Measurements from ENCODE around the gene CCSER2.

The CCSER2 gene

GRCh38 chr10:84329986-84330651 lies 1.7 kb downstream of the CCSER2 start:
- peak overlapping the region; percentile 79 for H3K4me3 ChIP-seq (ENCODE audit: low read depth, low read length)
- TF ChIP-seq, protein P1, sequence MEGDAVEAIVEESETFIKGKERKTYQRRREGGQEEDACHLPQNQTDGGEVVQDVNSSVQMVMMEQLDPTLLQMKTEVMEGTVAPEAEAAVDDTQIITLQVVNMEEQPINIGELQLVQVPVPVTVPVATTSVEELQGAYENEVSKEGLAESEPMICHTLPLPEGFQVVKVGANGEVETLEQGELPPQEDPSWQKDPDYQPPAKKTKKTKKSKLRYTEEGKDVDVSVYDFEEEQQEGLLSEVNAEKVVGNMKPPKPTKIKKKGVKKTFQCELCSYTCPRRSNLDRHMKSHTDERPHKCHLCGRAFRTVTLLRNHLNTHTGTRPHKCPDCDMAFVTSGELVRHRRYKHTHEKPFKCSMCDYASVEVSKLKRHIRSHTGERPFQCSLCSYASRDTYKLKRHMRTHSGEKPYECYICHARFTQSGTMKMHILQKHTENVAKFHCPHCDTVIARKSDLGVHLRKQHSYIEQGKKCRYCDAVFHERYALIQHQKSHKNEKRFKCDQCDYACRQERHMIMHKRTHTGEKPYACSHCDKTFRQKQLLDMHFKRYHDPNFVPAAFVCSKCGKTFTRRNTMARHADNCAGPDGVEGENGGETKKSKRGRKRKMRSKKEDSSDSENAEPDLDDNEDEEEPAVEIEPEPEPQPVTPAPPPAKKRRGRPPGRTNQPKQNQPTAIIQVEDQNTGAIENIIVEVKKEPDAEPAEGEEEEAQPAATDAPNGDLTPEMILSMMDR (IDR thresholded peaks at IDR 0.05; ENCODE audit: insufficient read depth, low read depth, low read length, missing control alignments), result no peak
- DNase-seq (ENCODE audit: low read depth), result peak; percentile 81

- DNase-seq (ENCODE audit: low read depth), result no peak
- TF ChIP-seq, protein P1 (IDR thresholded peaks at IDR 0.05; ENCODE audit: insufficient read depth, low read depth, low read length, missing control alignments), result no peak
- H3K4me3 ChIP-seq (ENCODE audit: low read depth, low read length), result no peak overlapping the region
Observed at GRCh38 chr10:84331091-84331490, 2.7 kb downstream of the CCSER2 start.

DNA sequence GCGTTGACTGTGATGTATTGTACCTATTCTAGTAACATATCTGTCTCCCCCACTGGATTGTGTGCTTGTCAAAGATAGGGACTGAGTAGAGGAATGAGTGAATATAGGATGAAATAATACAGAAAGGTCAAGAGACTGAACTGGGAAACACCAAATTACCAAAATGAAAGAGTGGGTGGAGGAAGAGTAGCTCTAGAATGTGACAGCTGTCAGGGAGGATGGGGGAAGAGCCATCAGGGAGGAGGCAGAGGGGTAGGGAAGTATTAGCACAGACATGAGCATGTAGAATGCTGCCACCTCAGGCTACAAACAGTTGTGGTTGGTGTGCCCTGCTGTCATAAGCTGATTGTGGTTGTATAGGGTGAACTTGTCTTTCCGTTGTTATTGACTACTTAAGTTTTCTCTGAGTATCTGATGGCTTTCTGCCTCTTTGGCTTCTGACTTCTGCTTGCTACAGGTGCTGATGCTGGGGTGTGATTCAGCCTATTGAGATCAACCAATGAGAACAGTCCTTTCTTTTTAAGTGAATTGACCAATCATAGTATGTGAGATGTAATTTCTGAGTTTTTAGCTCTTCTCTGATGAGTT lies 5.6 kb downstream of the CCSER2 start:
- TF ChIP-seq, protein P1 (IDR thresholded peaks at IDR 0.05; ENCODE audit: insufficient read depth, low read depth, low read length, missing control alignments), result no peak
- DNase-seq (ENCODE audit: low read depth), result peak; percentile 43
- no peak overlapping the region for H3K4me3 ChIP-seq (ENCODE audit: low read depth, low read length)

- DNase-seq (ENCODE audit: low read depth), result no peak
- TF ChIP-seq, protein P1 (IDR thresholded peaks at IDR 0.05; ENCODE audit: insufficient read depth, low read depth, low read length, missing control alignments), result no peak
- H3K4me3 ChIP-seq (ENCODE audit: low read depth, low read length), result no peak overlapping the region
Observed at GRCh38 chr10:84334811-84335210, 6.4 kb downstream of the CCSER2 start.

DNA sequence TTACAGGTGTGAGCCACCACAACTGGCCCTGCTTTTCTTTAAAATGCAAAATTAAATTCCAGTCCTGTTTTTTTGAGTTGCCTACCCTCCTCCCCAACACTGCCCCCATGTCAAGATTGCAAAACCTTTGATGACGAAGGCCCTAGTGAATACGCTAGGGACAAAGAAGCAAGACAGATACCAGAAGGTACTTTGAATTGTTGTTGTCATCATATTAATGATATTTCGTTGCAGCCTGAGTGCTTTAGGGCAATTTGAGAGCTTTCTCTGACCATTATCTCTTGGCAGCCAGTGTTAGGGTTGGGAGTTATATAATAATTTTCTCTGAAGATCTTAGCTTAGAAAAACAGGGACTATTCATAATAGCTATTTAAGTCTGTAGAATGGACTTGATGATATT lies 7.1 kb downstream of the CCSER2 start:
- TF ChIP-seq, protein P1 (IDR thresholded peaks at IDR 0.05; ENCODE audit: insufficient read depth, low read depth, low read length, missing control alignments), result no peak
- no peak for DNase-seq (ENCODE audit: low read depth)
- no peak overlapping the region for H3K4me3 ChIP-seq (ENCODE audit: low read depth, low read length)

GRCh38 chr10:84336406-84337090 lies 8.2 kb downstream of the CCSER2 start:
- no peak for DNase-seq (ENCODE audit: low read depth)
- TF ChIP-seq, protein P1 (IDR thresholded peaks at IDR 0.05; ENCODE audit: insufficient read depth, low read depth, low read length, missing control alignments), result no peak
- no peak overlapping the region for H3K4me3 ChIP-seq (ENCODE audit: low read depth, low read length)

All from GM12865 (cell line).